Activated naive CD4-positive, alpha-beta T cell treated with anti-CD3 and anti-CD28 coated beads, Interleukin-2, amount 50 U/mL, for 24 hours (primary cell): Measurements from ENCODE around the gene CAMK2A.
"Not testable (repeated sequence)": the region's sequence is repeated elsewhere in the genome, so short reads cannot be mapped to it uniquely, and the experiment has no call there.

ENCODE experiments used
- H3K27ac Mint-ChIP-seq: one replicate; pipeline ENCODE4 v1.8.0; 2021; ENCODE audit warnings: mild to moderate bottlenecking, mixed read lengths
- H3K27me3 Mint-ChIP-seq: one replicate; pipeline ENCODE4 v1.8.0; 2021; ENCODE audit warnings: mixed read lengths
- H3K36me3 Mint-ChIP-seq: one replicate; pipeline ENCODE4 v1.8.0; 2021; ENCODE audit warnings: mixed read lengths
- H3K4me1 Mint-ChIP-seq: one replicate; pipeline ENCODE4 v1.8.0; 2021; ENCODE audit warnings: mixed read lengths
- H3K4me3 Mint-ChIP-seq: one replicate; pipeline ENCODE4 v1.8.0; 2021; ENCODE audit warnings: mild to moderate bottlenecking, mixed read lengths
- H3K9me3 Mint-ChIP-seq: one replicate; pipeline ENCODE4 v1.8.0; 2021; ENCODE audit warnings: mixed read lengths

Gene CAMK2A

GRCh38 chr5:150263375-150263775 lies 26.2 kb downstream of the CAMK2A start:
- Mint-ChIP-seq H3K4me3 (no peak overlapping the region), H3K9me3 (no peaks in the 10 kb centered on the region), H3K36me3 (no peaks in the 10 kb centered on the region), H3K27me3 (no peaks in the 10 kb centered on the region), H3K4me1 (no peaks in the 10 kb centered on the region), H3K27ac (no peak overlapping the region)

DNA sequence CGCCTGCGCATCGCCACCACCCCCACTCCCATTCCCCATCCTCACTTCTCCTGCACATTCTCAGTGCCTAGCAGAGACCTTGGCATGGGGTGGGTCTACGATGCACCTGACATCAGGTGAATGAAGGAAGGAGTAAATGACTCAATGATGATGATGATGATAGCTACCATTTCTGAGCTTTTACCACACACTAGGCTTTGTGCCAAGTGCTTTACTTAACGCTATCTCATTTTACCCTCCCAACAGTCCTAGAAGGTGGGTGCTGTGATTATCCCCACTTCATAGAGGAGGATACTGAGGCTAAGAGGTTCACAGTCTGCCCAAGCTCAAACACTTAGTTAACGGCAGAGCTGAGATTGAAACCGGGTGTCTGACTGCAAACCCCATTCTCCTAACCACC lies 27.1 kb downstream of the CAMK2A start:
- H3K27me3 Mint-ChIP-seq, result no peaks in the 10 kb centered on the region
- no peak overlapping the region for H3K27ac Mint-ChIP-seq
- H3K9me3 Mint-ChIP-seq, result no peaks in the 10 kb centered on the region
- H3K4me1 Mint-ChIP-seq, result no peaks in the 10 kb centered on the region
- no peak overlapping the region for H3K4me3 Mint-ChIP-seq
- H3K36me3 Mint-ChIP-seq, result no peaks in the 10 kb centered on the region

- no peaks in the 10 kb centered on the region for H3K4me1 Mint-ChIP-seq
- no peaks in the 10 kb centered on the region for H3K36me3 Mint-ChIP-seq
- no peak overlapping the region for H3K4me3 Mint-ChIP-seq
- no peak overlapping the region for H3K27ac Mint-ChIP-seq
- H3K27me3 Mint-ChIP-seq, result no peaks in the 10 kb centered on the region
- no peaks in the 10 kb centered on the region for H3K9me3 Mint-ChIP-seq
Measured at GRCh38 chr5:150261231-150261630, 28.3 kb downstream of the CAMK2A start.

GRCh38 chr5:150258130-150258529 lies 31.4 kb downstream of the CAMK2A start:
- no peaks in the 10 kb centered on the region for H3K4me1 Mint-ChIP-seq
- no peaks in the 10 kb centered on the region for H3K9me3 Mint-ChIP-seq
- no peaks in the 10 kb centered on the region for H3K27me3 Mint-ChIP-seq
- H3K36me3 Mint-ChIP-seq, result no peaks in the 10 kb centered on the region
- H3K4me3 Mint-ChIP-seq, result no peak overlapping the region
- H3K27ac Mint-ChIP-seq, result no peak overlapping the region

DNA sequence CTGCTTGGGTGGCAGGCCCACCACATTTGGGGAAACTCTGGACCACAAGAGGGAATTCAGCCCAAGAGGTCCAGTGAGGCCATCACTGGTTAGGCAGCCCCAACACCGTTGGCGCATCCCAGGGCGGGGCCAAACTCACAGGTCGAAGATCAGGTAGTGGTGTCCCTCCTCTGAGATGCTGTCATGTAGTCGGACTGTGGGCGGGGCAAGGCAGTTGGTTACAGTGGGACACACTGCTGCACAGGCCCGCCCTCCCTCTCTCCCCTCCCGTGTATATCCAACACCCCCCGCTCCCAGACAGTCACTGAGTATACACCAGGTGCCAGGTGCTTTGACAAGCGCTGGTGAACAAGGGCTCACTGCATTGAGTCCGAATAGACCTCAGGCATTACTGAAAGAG lies 32.1 kb downstream of the CAMK2A start:
- Mint-ChIP-seq H3K27ac (no peak overlapping the region), H3K4me3 (no peak overlapping the region), H3K27me3 (no peaks in the 10 kb centered on the region), H3K36me3 (no peaks in the 10 kb centered on the region), H3K9me3 (no peaks in the 10 kb centered on the region), H3K4me1 (no peaks in the 10 kb centered on the region)

DNA sequence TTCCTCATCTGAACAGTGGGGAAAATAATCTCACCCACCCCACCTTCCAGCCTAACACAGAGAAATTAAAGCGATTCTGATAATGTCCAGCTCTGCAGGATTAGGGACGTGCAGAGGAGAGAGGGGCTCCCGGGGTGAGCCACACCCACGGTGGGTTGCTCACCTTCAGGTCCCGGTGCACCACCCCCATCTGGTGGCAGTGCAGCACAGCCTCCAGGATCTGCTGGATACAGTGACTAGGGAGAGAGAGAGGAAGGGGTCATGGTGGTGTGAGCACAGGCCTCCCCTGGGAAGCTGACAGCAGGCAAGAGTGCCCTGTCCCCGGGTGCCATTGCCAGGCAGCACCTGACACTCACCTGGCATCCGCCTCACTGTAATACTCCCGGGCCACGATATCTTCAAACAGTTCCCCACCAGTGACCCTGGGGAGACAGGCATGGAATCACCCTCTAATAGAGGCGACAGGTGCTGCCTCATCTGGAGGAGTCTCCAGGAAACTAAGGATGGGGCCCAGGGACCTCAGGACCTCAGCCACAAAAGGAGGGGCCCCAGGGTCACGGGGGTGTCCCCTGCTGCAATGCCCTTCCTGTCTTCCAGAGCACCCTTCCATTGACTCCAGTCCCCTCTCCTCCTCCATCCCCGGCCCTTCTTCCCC lies 33.0 kb downstream of the CAMK2A start:
- no peak overlapping the region for H3K27ac Mint-ChIP-seq
- H3K9me3 Mint-ChIP-seq, result no peaks in the 10 kb centered on the region
- H3K4me1 Mint-ChIP-seq, result no peaks in the 10 kb centered on the region
- no peaks in the 10 kb centered on the region for H3K36me3 Mint-ChIP-seq
- no peaks in the 10 kb centered on the region for H3K27me3 Mint-ChIP-seq
- H3K4me3 Mint-ChIP-seq, result no peak overlapping the region

DNA sequence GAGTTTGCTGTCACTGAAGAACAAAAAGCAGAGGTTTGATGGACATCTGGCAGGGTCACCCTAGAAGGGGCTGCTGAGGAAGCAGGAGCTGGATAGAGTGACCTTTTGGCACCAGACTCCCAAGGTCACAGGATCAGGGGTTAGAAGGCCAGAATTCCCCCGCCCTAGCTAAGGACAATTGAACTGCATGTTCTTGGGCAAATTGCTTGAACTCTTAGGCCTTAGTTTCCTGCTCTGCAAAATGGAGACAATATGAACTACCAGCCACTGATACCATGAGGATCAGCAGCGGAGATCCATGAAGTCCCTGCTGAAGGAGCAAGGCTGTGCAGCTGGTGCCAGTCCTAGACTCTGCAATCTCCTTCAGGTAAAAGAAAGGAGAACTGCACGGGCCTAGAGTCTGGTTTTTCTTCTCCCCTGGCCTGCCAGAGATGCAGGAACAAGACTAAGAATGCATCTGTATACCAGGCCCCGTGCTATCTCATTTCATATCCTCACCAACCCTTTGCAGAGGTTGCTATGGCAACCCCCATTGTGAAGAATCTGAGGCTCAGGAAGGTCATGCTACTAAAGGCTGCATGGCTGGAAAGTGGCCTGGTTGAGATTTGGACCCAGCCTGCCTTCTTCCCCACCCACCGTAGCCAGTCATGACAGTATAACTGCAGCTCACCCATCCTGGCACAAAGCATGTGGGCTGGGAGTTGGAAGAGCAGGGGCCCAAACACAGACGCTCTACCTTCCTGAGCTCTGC lies 33.7 kb downstream of the CAMK2A start:
- no peaks in the 10 kb centered on the region for H3K36me3 Mint-ChIP-seq
- H3K4me3 Mint-ChIP-seq, result no peak overlapping the region
- H3K9me3 Mint-ChIP-seq, result no peaks in the 10 kb centered on the region
- H3K27me3 Mint-ChIP-seq, result no peaks in the 10 kb centered on the region
- no peak overlapping the region for H3K27ac Mint-ChIP-seq
- H3K4me1 Mint-ChIP-seq, result no peaks in the 10 kb centered on the region

- no peaks in the 10 kb centered on the region for H3K9me3 Mint-ChIP-seq
- no peak overlapping the region for H3K4me3 Mint-ChIP-seq
- no peaks in the 10 kb centered on the region for H3K36me3 Mint-ChIP-seq
- H3K27me3 Mint-ChIP-seq, result no peaks in the 10 kb centered on the region
- no peaks in the 10 kb centered on the region for H3K4me1 Mint-ChIP-seq
- H3K27ac Mint-ChIP-seq, result no peak overlapping the region
Measured at GRCh38 chr5:150254774-150255173, 34.8 kb downstream of the CAMK2A start.

GRCh38 chr5:150254363-150254762 lies 35.2 kb downstream of the CAMK2A start:
- Mint-ChIP-seq H3K27me3 (no peaks in the 10 kb centered on the region), H3K36me3 (no peaks in the 10 kb centered on the region), H3K9me3 (no peaks in the 10 kb centered on the region), H3K27ac (no peak overlapping the region), H3K4me1 (no peaks in the 10 kb centered on the region), H3K4me3 (no peak overlapping the region)

GRCh38 chr5:150253416-150254208 lies 36.0 kb downstream of the CAMK2A start:
- Mint-ChIP-seq H3K36me3 (no peaks in the 10 kb centered on the region), H3K4me1 (no peaks in the 10 kb centered on the region), H3K27ac (no peak overlapping the region), H3K9me3 (no peaks in the 10 kb centered on the region), H3K4me3 (no peak overlapping the region), H3K27me3 (no peaks in the 10 kb centered on the region)

- Mint-ChIP-seq H3K4me1 (no peaks in the 10 kb centered on the region), H3K27ac (no peak overlapping the region), H3K27me3 (no peaks in the 10 kb centered on the region), H3K36me3 (no peaks in the 10 kb centered on the region), H3K9me3 (no peaks in the 10 kb centered on the region), H3K4me3 (no peak overlapping the region)
Measured at GRCh38 chr5:150252489-150252888, 37.1 kb downstream of the CAMK2A start.

DNA sequence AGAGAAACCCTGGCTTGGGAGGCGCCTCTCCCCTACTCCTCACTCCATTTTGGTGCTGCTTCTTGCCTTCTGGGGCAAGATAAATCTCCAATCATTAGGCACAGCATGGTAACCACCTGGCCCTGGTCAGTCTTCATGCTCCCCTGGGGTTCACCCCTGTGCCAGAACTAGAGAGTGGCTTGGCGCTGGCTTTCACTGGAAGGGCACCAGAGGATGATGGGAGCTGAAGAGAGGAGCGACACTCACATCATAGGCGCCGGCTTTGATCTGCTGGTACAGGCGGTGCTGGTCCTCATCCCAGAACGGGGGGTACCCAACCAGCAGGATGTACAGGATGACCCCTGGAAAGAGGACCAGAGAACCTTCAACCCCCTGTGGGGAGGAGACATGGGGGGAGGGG lies 38.1 kb downstream of the CAMK2A start:
- no peaks in the 10 kb centered on the region for H3K27me3 Mint-ChIP-seq
- H3K4me3 Mint-ChIP-seq, result no peak overlapping the region
- no peaks in the 10 kb centered on the region for H3K9me3 Mint-ChIP-seq
- H3K36me3 Mint-ChIP-seq, result no peaks in the 10 kb centered on the region
- H3K4me1 Mint-ChIP-seq, result no peaks in the 10 kb centered on the region
- H3K27ac Mint-ChIP-seq, result no peak overlapping the region

GRCh38 chr5:150249744-150250143 lies 39.8 kb downstream of the CAMK2A start:
- Mint-ChIP-seq H3K4me1 (no peaks in the 10 kb centered on the region), H3K27me3 (no peaks in the 10 kb centered on the region), H3K4me3 (no peak overlapping the region), H3K27ac (no peak overlapping the region), H3K36me3 (no peaks in the 10 kb centered on the region), H3K9me3 (no peaks in the 10 kb centered on the region)

DNA sequence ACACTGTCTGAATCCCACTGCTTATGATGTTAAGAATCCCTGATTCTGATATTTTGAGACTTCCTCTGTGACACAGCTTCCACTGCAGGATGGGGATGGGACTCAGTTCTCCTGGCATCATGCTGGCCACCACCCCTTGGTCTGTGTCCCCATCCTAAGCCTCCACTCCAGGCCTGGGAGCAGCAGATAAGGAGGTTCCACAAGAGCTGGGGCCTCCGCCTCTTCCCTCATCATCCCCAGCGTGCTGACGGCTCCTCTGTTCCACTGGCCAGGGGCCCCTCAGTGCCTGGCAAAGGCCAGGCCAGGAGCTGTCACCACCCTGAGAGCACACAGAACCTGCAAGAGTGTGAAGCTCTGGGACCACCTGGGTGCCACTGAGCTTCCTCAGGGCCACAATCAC lies 40.6 kb downstream of the CAMK2A start:
- Mint-ChIP-seq H3K4me1 (no peaks in the 10 kb centered on the region), H3K27ac (no peak overlapping the region), H3K4me3 (no peak overlapping the region), H3K27me3 (no peaks in the 10 kb centered on the region), H3K9me3 (no peaks in the 10 kb centered on the region), H3K36me3 (no peaks in the 10 kb centered on the region)

GRCh38 chr5:150248493-150248892 lies 41.1 kb downstream of the CAMK2A start:
- not testable (repeated sequence) for H3K36me3 Mint-ChIP-seq, H3K27me3 Mint-ChIP-seq, H3K4me1 Mint-ChIP-seq, H3K27ac Mint-ChIP-seq, H3K4me3 Mint-ChIP-seq, H3K9me3 Mint-ChIP-seq

- Mint-ChIP-seq H3K36me3 (no peaks in the 10 kb centered on the region), H3K4me3 (no peak overlapping the region), H3K27ac (no peak overlapping the region), H3K9me3 (no peaks in the 10 kb centered on the region), H3K4me1 (no peaks in the 10 kb centered on the region), H3K27me3 (no peaks in the 10 kb centered on the region)
Measured at GRCh38 chr5:150247726-150248125, 41.8 kb downstream of the CAMK2A start.
